K562 (cell line): ENCODE data around the gene CASP9. TPM values are rescaled to one million over a fixed set of nuclear protein-coding genes. Genes with fewer than 3 reads are reported as not detected.

Experiments used
- CBX8 ChIP-seq: fragments of 200-600 bp; sonication (generic); IDR thresholded peaks from 2 replicates; pipeline ENCODE4 v1.6.1; 2012; ENCODE audit warnings: borderline replicate concordance, mixed run types, low read depth, mild to moderate bottlenecking, moderate library complexity, mixed read lengths, low read length, control low read depth, inconsistent platforms; ENCODE audit not compliant: poor library complexity, severe bottlenecking; ENCODE audit errors: extremely low read depth
- EGR1 ChIP-seq: fragments of 450-650 bp; conservative IDR thresholded peaks from 2 replicates; pipeline ENCODE4 v1.6.1; 2017; ENCODE audit warnings: mild to moderate bottlenecking
- EP400 ChIP-seq: fragments of 450-650 bp; IDR thresholded peaks from 2 replicates; pipeline ENCODE4 v1.6.1; 2017; ENCODE audit warnings: antibody characterized with exemption, mild to moderate bottlenecking, moderate library complexity
- ERF ChIP-seq: fragments of 450-650 bp; formaldehyde crosslinking; IDR thresholded peaks from 2 replicates; pipeline ENCODE4 v1.4.0; 2020; ENCODE audit warnings: mild to moderate bottlenecking, mixed read lengths
- L3MBTL2 ChIP-seq: fragments of 450-650 bp; IDR thresholded peaks from 2 replicates; pipeline ENCODE4 v1.6.1; 2016; ENCODE audit warnings: mild to moderate bottlenecking, moderate library complexity
- MECOM ChIP-seq: fragments of 250-450 bp; sonication (Bioruptor Pico); IDR thresholded peaks from 2 replicates; pipeline ENCODE4 v1.8.0; 2022; ENCODE audit warnings: inconsistent platforms
- NEUROD1 ChIP-seq: fragments of 150-350 bp; IDR thresholded peaks from 2 replicates; pipeline ENCODE4 v1.6.1; 2014; ENCODE audit warnings: borderline replicate concordance, low read length, low read depth; ENCODE audit not compliant: partially characterized antibody
- PHB2 ChIP-seq: fragments of 450-650 bp; IDR thresholded peaks from 2 replicates; pipeline ENCODE4 v1.6.1; 2017; ENCODE audit warnings: low read depth
- POLR3G ChIP-seq: IDR thresholded peaks from 2 replicates; pipeline ENCODE4 v1.6.1; 2011; ENCODE audit not compliant: insufficient read length, insufficient replicate concordance; ENCODE audit errors: extremely low read depth
- PYGO2 ChIP-seq: fragments of 450-650 bp; IDR thresholded peaks from 2 replicates; pipeline ENCODE4 v1.6.1; 2016; ENCODE audit warnings: mild to moderate bottlenecking, missing genetic modification characterization, moderate library complexity, missing compliant biosample characterization
- SLC30A9 ChIP-seq: fragments of 250-450 bp; sonication (Bioruptor Pico); IDR thresholded peaks from 2 replicates; pipeline ENCODE4 v1.8.0; 2022; ENCODE audit warnings: mild to moderate bottlenecking, moderate library complexity
- TAF9B ChIP-seq: fragments of 450-650 bp; IDR thresholded peaks from 2 replicates; pipeline ENCODE4 v1.6.1; 2018; ENCODE audit warnings: mild to moderate bottlenecking; ENCODE audit not compliant: partially characterized antibody
- U2AF2 ChIP-seq: fragments of 200-400 bp; formaldehyde crosslinking; optimal IDR thresholded peaks from 2 replicates; pipeline ENCODE3; 2017; ENCODE audit warnings: low read depth, mild to moderate bottlenecking, low read length
- ZFP1 ChIP-seq: fragments of 450-650 bp; formaldehyde crosslinking; IDR thresholded peaks from 2 replicates; pipeline ENCODE4 v1.4.0; 2020; ENCODE audit warnings: mild to moderate bottlenecking, mixed read lengths
- ZNF24 ChIP-seq: fragments of 450-650 bp; IDR thresholded peaks from 2 replicates; pipeline ENCODE4 v1.6.1; 2016
- ZNF445 ChIP-seq: fragments of 250-450 bp; sonication (Bioruptor Pico); IDR thresholded peaks from 2 replicates; pipeline ENCODE4 v1.4.0; 2020; ENCODE audit warnings: low read depth, mild to moderate bottlenecking, moderate library complexity
- ZSCAN29 ChIP-seq: fragments of 450-650 bp; IDR thresholded peaks from 2 replicates; pipeline ENCODE4 v1.6.1; 2017
- polyA plus RNA-seq, 8 experiments: library from polyadenylated mRNA; depleted of rRNA in 4 of 8; stranded (reverse) in 5 of 8; unstranded in 3 of 8; fragments of >200 nt; fragmentation: Nextera tagmentation in 2 of 8; fragmentation: Illumina TruSeq in 1 of 8; extraction: Ambion mirVana in 2 of 8; extraction: Trizol in 1 of 8; gene quantifications; 2 replicates each; pipeline versions ENCODE4 v1.2.1 to v1.2.3, GENCODE V29; 2011 to 2014; ENCODE audit warnings: inconsistent platforms in 1 of 8, missing spikeins in 1 of 8
- total RNA-seq, 7 experiments: library from RNA; depleted of rRNA in 6 of 7; stranded (reverse); fragments of >200 nt in 6 of 7; fragmentation: Illumina TruSeq in 2 of 7; extraction: Trizol in 2 of 7; gene quantifications; 2 replicates each; pipeline versions ENCODE4 v1.2.1 to v1.2.3, GENCODE V29; 2011 to 2021; ENCODE audit warnings: low replicate concordance in 1 of 7
- TF ChIP-seq, protein P1 (sequence below), 2 experiments: fragments of 250-450 bp in 1 of 2; fragments of 450-650 bp in 1 of 2; sonication (Bioruptor Pico) in 1 of 2; IDR thresholded peaks; 2 replicates each; pipeline versions ENCODE4 v1.6.1 to v1.8.0; 2016 to 2021; ENCODE audit warnings: mild to moderate bottlenecking in 2 of 2, moderate library complexity in 2 of 2, missing compliant biosample characterization in 1 of 2, missing genetic modification characterization in 1 of 2
- TF ChIP-seq, protein P2 (sequence below), 3 experiments: fragments of 200-800 bp in 1 of 3; sonication (Bioruptor generic) in 1 of 3; sonication (generic) in 1 of 3; formaldehyde crosslinking in 1 of 3; IDR thresholded peaks; 2 replicates each; pipeline versions ENCODE4 v1.6.1 to v1.8.0; 2016 to 2022; ENCODE audit warnings: mild to moderate bottlenecking in 2 of 3, missing compliant biosample characterization in 2 of 3, missing genetic modification characterization in 2 of 3, missing genetic modification reagents in 1 of 3
- TF ChIP-seq, protein P3 (sequence below): conservative IDR thresholded peaks from 2 replicates; pipeline ENCODE4 v1.6.1; 2011; ENCODE audit warnings: low read depth, mild to moderate bottlenecking, low read length; ENCODE audit not compliant: control insufficient read depth
- TF ChIP-seq, protein P4 (sequence below): sonication (generic); formaldehyde crosslinking; IDR thresholded peaks from 2 replicates; pipeline ENCODE4 v1.8.0; 2022; ENCODE audit warnings: missing genetic modification reagents, mild to moderate bottlenecking, borderline replicate concordance

Gene CASP9
- total and polyA plus RNA-seq, 9 of the 15 experiments (the other 6 are each of a cell fraction or from before 2014, with no cell fraction given), result 10.8 to 54.1 (median 30.7) TPM

DNA sequence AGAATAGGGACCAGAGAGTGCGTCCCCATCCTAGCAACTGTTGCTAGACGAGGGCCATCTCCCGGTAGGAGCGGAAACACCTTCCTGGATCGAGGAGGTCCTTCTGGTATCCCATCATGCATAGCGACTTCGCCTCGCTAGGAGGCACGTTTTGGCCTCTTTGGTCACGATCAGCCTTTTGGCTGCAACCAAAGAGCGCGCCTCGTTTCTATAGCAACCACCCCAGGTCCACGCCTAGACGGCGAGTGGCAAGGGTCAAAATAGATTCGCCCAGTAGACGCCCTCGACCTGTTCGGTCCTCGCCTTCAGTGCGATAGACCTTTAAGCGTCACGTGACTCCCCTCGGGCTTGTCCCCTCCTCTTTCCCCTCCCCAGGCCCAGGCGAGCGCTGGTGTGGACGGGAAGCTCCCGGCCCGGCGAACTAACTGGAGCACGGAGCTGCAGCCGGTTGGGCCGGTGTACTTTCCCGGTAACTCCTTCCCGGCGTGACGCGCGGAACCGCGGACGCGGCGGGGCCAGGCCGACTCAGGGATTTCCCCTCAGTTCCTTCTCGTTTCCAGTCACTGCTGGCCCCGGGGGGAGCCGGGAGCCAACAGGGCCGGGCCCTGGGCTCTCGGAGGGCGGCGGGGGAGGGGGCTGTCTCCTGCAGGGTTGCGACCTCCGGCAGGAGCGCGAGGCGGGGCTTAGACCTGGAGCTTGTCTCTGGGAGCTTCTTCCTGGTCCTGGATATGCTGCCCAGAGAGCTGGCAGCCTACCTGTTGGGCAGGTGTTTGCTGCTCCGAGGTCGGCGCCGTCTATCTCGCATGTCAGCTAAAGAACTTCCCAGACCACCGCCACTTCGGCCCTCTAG is 2.7 kb upstream of the CASP9 start, which contains the start of gene DNAJC16 (continued):
- no peak for TF ChIP-seq SLC30A9 (CRISPR knock-in tag)
- TF ChIP-seq, protein P1, sequence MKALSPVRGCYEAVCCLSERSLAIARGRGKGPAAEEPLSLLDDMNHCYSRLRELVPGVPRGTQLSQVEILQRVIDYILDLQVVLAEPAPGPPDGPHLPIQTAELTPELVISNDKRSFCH (CRISPR knock-in tag; IDR thresholded peaks at IDR 0.05), result no peak
- TF ChIP-seq, protein P1 (tag; IDR thresholded peaks at IDR 0.05), result peak; percentile 82; the same call in 1 of the 2 replicates
- no peak; the same call in none of the 2 replicates for TF ChIP-seq ERF
- no peak for TF ChIP-seq ZNF445
- TF ChIP-seq POLR3G, result no peak
- TF ChIP-seq, protein P2, sequence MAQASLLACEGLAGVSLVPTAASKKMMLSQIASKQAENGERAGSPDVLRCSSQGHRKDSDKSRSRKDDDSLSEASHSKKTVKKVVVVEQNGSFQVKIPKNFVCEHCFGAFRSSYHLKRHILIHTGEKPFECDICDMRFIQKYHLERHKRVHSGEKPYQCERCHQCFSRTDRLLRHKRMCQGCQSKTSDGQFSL (CRISPR knock-in tag; IDR thresholded peaks at IDR 0.05), result peak; percentile 86
- TF ChIP-seq, protein P2 (tag; IDR thresholded peaks at IDR 0.05), result peak in 1 of 2 experiments; percentile 7; a peak in 1 of 4 replicates
- TF ChIP-seq NEUROD1, result peak; percentile 98
- TF ChIP-seq ZFP1 (CRISPR knock-in tag), result no peak
- no peak for TF ChIP-seq PHB2
- TF ChIP-seq, protein P3, sequence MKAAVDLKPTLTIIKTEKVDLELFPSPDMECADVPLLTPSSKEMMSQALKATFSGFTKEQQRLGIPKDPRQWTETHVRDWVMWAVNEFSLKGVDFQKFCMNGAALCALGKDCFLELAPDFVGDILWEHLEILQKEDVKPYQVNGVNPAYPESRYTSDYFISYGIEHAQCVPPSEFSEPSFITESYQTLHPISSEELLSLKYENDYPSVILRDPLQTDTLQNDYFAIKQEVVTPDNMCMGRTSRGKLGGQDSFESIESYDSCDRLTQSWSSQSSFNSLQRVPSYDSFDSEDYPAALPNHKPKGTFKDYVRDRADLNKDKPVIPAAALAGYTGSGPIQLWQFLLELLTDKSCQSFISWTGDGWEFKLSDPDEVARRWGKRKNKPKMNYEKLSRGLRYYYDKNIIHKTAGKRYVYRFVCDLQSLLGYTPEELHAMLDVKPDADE, result peak; percentile 22; the same call in 1 of the 2 replicates
- TF ChIP-seq U2AF2, result no peak
- TF ChIP-seq ZNF24, result peak; percentile 33; the same call in 1 of the 2 replicates
- TF ChIP-seq L3MBTL2, result peak; percentile 74
- TF ChIP-seq, protein P4, sequence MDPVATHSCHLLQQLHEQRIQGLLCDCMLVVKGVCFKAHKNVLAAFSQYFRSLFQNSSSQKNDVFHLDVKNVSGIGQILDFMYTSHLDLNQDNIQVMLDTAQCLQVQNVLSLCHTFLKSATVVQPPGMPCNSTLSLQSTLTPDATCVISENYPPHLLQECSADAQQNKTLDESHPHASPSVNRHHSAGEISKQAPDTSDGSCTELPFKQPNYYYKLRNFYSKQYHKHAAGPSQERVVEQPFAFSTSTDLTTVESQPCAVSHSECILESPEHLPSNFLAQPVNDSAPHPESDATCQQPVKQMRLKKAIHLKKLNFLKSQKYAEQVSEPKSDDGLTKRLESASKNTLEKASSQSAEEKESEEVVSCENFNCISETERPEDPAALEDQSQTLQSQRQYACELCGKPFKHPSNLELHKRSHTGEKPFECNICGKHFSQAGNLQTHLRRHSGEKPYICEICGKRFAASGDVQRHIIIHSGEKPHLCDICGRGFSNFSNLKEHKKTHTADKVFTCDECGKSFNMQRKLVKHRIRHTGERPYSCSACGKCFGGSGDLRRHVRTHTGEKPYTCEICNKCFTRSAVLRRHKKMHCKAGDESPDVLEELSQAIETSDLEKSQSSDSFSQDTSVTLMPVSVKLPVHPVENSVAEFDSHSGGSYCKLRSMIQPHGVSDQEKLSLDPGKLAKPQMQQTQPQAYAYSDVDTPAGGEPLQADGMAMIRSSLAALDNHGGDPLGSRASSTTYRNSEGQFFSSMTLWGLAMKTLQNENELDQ, result no peak
- peak; percentile 90 for TF ChIP-seq EP400
- peak; percentile 65 for TF ChIP-seq EGR1
- no peak for TF ChIP-seq PYGO2 (tag)
- 0 out of 2 replicates have a peak, but pooled peaks have one; percentile 52 for TF ChIP-seq MECOM (CRISPR knock-in tag)
- no peak for TF ChIP-seq CBX8
- peak; percentile 85 for TF ChIP-seq TAF9B
- no peak for TF ChIP-seq ZSCAN29
